T-helper 2 cell treated with Interferon-gamma antibody and Interleukin-4, amounts not matched to agents 100 ng/mL and 5 ng/mL, for 36 hours (primary cell): ENCODE measurements around the gene ZDHHC14. TPM values are rescaled to one million over a fixed set of nuclear protein-coding genes. Genes with fewer than 3 reads are reported as not detected.
"Not testable (repeated sequence)": the region's sequence is repeated elsewhere in the genome, so short reads cannot be mapped to it uniquely, and the experiment has no call there.

Source experiments
- intact Hi-C: fragments of 100-400 bp; cut with micrococcal nuclease; formaldehyde crosslinking; loops from one replicate; pipeline ENCODE4 v1.15.1; 2023
- total RNA-seq: library from RNA; stranded (reverse); gene quantifications from 2 replicates; pipeline ENCODE4 v1.2.3, GENCODE V29; 2022

ZDHHC14 gene
- total RNA-seq, 1 donor from 2014 or later = 6.8 TPM

GRCh38 chr6:157379656-157380457 lies 1.1 kb upstream of the ZDHHC14 start:
- intact Hi-C loops = loop anchor here (1.0 to 10.0 kb wide), 13 partner anchors 11 to 787 kb away; partner anchors contain the start of genes GTF2H5, SERAC1 and TMEM242

- intact Hi-C loops = loop anchor here (1.0 to 10.0 kb wide), 13 partner anchors 11 to 787 kb away; partner anchors contain the start of genes GTF2H5, SERAC1 and TMEM242
Observed at GRCh38 chr6:157380458-157380778, 572 bp upstream of the ZDHHC14 start.

GRCh38 chr6:157381631-157382621 lies 936 bp downstream of the ZDHHC14 start:
- intact Hi-C loops = loop anchor here (2.0 to 10.0 kb wide), 11 partner anchors 67 to 785 kb away; partner anchors contain the start of genes GTF2H5 and SERAC1

- intact Hi-C loops = loop anchor here (5.0 to 10.0 kb wide), 7 partner anchors 74 to 784 kb away; partner anchors contain the start of genes GTF2H5 and SERAC1
Observed at GRCh38 chr6:157382821-157383220, 1.8 kb downstream of the ZDHHC14 start.

- intact Hi-C loops = loop anchor here (5.0 to 10.0 kb wide), 7 partner anchors 74 to 784 kb away; partner anchors contain the start of genes GTF2H5 and SERAC1
Observed at GRCh38 chr6:157383471-157383870, 2.5 kb downstream of the ZDHHC14 start.

GRCh38 chr6:157384962-157385361 lies 4.0 kb downstream of the ZDHHC14 start:
- intact Hi-C loops = loop anchor here (5.0 to 10.0 kb wide), 7 partner anchors 72 to 782 kb away; partner anchors contain the start of genes GTF2H5 and SERAC1

- intact Hi-C loops = loop anchor here (10.0 kb wide), 1 partner anchor 601 kb away; no protein-coding TSS in a partner anchor
Observed at GRCh38 chr6:157385482-157385881, 4.5 kb downstream of the ZDHHC14 start.

GRCh38 chr6:157386023-157386422 lies 5.0 kb downstream of the ZDHHC14 start:
- intact Hi-C loops = loop anchor here (10.0 kb wide), 1 partner anchor 601 kb away; no protein-coding TSS in a partner anchor

GRCh38 chr6:157386454-157386853 lies 5.5 kb downstream of the ZDHHC14 start:
- intact Hi-C loops = loop anchor here (10.0 kb wide), 1 partner anchor 602 kb away; no protein-coding TSS in a partner anchor

GRCh38 chr6:157388924-157389323 lies 7.9 kb downstream of the ZDHHC14 start:
- intact Hi-C loops = loop anchor here (10.0 kb wide), 1 partner anchor 604 kb away; no protein-coding TSS in a partner anchor

GRCh38 chr6:157390273-157391060 lies 9.5 kb downstream of the ZDHHC14 start:
- intact Hi-C loops = no loop called here

- intact Hi-C loops = no loop called here
Observed at GRCh38 chr6:157392927-157393668, 12.1 kb downstream of the ZDHHC14 start.

GRCh38 chr6:157393669-157394327 lies 12.8 kb downstream of the ZDHHC14 start:
- intact Hi-C loops = no loop called here

- intact Hi-C loops = not testable (repeated sequence)
Observed at GRCh38 chr6:157395199-157395598, 14.2 kb downstream of the ZDHHC14 start.

- intact Hi-C loops = no loop called here
Observed at GRCh38 chr6:157396026-157396425, 15.0 kb downstream of the ZDHHC14 start.

- intact Hi-C loops = no loop called here
Observed at GRCh38 chr6:157397660-157398059, 16.7 kb downstream of the ZDHHC14 start.

- intact Hi-C loops = no loop called here
Observed at GRCh38 chr6:157398151-157398550, 17.2 kb downstream of the ZDHHC14 start.

GRCh38 chr6:157400676-157401075 lies 19.7 kb downstream of the ZDHHC14 start:
- intact Hi-C loops = no loop called here

GRCh38 chr6:157401734-157402338 lies 20.8 kb downstream of the ZDHHC14 start:
- intact Hi-C loops = no loop called here
